Lung (tissue), 12 donors: ENCODE measurements around the gene VAV1. TPM values are rescaled to one million over a fixed set of nuclear protein-coding genes. Genes with fewer than 3 reads are reported as not detected.
"Not testable (repeated sequence)": the region's sequence is repeated elsewhere in the genome, so short reads cannot be mapped to it uniquely, and the experiment has no call there.

Experiments used
- ATAC-seq: fragments of 200-7000 bp; cut with Tn5 transposase; one replicate; pipeline ENCODE4 v1.9.1; 2020; ENCODE audit warnings: moderate number of reproducible peaks; ENCODE audit not compliant: insufficient read depth, low FRiP score
- DNase-seq, 3 donors: peaks; one replicate each; pipeline ENCODE4 v3.0.0-alpha.2; 2013 to 2017
- H3K27ac ChIP-seq, 2 donors: one replicate each; pipeline ENCODE4 v1.5.1; 2013; ENCODE audit warnings: mild to moderate bottlenecking in 2 of 2, moderate library complexity in 2 of 2, control low read depth in 1 of 2, inconsistent platforms in 1 of 2, low read depth in 1 of 2, low read length in 1 of 2
- H3K27me3 ChIP-seq, 3 donors: one replicate each; pipeline ENCODE4 v1.5.1; 2013; ENCODE audit warnings: low read length in 2 of 3; ENCODE audit not compliant: control insufficient read depth in 3 of 3, insufficient read depth in 3 of 3
- H3K36me3 ChIP-seq, 4 donors: one replicate each; pipeline ENCODE4 v1.5.1; 2013; ENCODE audit warnings: low read length in 4 of 4, mild to moderate bottlenecking in 1 of 4, moderate library complexity in 1 of 4; ENCODE audit not compliant: control insufficient read depth in 4 of 4, insufficient read depth in 4 of 4
- H3K4me1 ChIP-seq, 5 donors: one replicate each; pipeline ENCODE4 v1.5.1; 2013; ENCODE audit warnings: low read length in 5 of 5, mild to moderate bottlenecking in 2 of 5, moderate library complexity in 1 of 5; ENCODE audit not compliant: control insufficient read depth in 5 of 5, insufficient read depth in 5 of 5
- H3K4me3 ChIP-seq: one replicate; pipeline ENCODE4 v1.5.1; 2013; ENCODE audit warnings: mild to moderate bottlenecking, control low read depth, moderate library complexity
- H3K9ac ChIP-seq, 2 donors: one replicate each; pipeline ENCODE4 v1.5.1; 2013; ENCODE audit warnings: low read length in 2 of 2, control low read depth in 1 of 2; ENCODE audit not compliant: insufficient read depth in 1 of 2
- H3K9me3 ChIP-seq, 4 donors: one replicate each; pipeline ENCODE4 v1.5.1; 2013; ENCODE audit warnings: low read length in 3 of 4, mild to moderate bottlenecking in 1 of 4, moderate library complexity in 1 of 4; ENCODE audit not compliant: control insufficient read depth in 4 of 4, insufficient read depth in 3 of 4
- WGBS, 2 donors: extraction: QIAGEN DNeasy Blood & Tissue Kit; methylation state at CpG; one replicate each; pipeline ENCODE4 v1.1.7; 2013; 5-methylcytosine and 5-hydroxymethylcytosine counted together
- polyA plus RNA-seq, 2 donors: library from polyadenylated mRNA; stranded (reverse); fragments of 200-250 nt; gene quantifications; one replicate each; pipeline ENCODE4 v1.2.1, GENCODE V29; 2013
- total RNA-seq, 2 donors: library from RNA; depleted of rRNA in 1 of 2; stranded (reverse); fragments of >200 nt in 1 of 2; gene quantifications; one replicate each; pipeline ENCODE4 v1.2.1, GENCODE V29; 2014 to 2021
- TF ChIP-seq, protein P1 (sequence below): IDR thresholded peaks from 2 replicates; pipeline ENCODE4 v1.5.1; 2012; ENCODE audit warnings: mild to moderate bottlenecking; ENCODE audit errors: control extremely low read depth, extremely low read depth
- donor health status: control.
- donor health status: control.
- donor health status: Bipolar disorder and iron deficiency.
- donor health status: healthy.
- donor health status: DM: yes; HTN: yes; CAD: no.

VAV1 gene
- total and polyA plus RNA-seq, 4 donors, result 8.7 to 60.8 (median 21.9) TPM

DNA sequence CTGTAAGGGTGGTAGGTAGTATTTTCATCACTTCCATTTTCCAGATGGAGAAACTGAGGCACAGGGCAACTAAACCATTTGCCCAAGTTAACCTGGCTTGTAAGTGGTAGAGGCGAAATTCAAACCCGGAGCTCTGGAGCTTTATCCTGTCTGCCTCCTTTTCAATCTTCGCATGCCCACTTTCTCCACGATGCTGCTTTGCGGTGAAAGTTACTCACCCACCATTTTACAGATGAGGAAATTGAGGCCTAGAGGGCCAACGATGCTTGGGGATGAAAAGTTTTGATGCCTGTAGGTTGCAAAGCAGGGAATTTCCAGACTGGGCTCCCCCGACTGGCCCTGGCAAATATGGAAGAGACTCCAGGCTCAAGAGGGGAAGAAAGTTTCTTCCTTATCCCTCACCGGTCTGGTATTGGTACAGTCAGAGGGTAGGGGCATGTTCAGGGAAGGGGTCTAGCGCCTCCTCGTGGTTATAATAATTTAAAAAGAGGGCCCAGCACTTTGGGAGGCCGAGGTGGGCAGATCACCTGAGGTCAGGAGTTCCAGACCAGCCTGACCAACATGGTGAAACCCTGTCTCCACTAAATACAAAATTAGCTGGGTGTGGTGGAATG lies 3.4 kb upstream of the VAV1 start:
- Histone ChIP-seq H3K36me3 (no peaks in the 10 kb centered on the region), H3K27me3 (peaks cover 0 to 3% (median 0%) of the 10 kb centered on the region in 3 donors), H3K4me1 (peaks cover 0 to 19% (median 0%) of the 10 kb centered on the region in 5 donors), H3K27ac (no peak overlapping the region), H3K9me3 (no peaks in the 10 kb centered on the region), H3K9ac (no peak overlapping the region), H3K4me3 (no peak overlapping the region)
- no peak for DNase-seq
- ATAC-seq, result no peak
- WGBS, 2 donors, result 62 to 69% methylated on average over 11 of the region's 11 CpGs
- TF ChIP-seq, protein P1, sequence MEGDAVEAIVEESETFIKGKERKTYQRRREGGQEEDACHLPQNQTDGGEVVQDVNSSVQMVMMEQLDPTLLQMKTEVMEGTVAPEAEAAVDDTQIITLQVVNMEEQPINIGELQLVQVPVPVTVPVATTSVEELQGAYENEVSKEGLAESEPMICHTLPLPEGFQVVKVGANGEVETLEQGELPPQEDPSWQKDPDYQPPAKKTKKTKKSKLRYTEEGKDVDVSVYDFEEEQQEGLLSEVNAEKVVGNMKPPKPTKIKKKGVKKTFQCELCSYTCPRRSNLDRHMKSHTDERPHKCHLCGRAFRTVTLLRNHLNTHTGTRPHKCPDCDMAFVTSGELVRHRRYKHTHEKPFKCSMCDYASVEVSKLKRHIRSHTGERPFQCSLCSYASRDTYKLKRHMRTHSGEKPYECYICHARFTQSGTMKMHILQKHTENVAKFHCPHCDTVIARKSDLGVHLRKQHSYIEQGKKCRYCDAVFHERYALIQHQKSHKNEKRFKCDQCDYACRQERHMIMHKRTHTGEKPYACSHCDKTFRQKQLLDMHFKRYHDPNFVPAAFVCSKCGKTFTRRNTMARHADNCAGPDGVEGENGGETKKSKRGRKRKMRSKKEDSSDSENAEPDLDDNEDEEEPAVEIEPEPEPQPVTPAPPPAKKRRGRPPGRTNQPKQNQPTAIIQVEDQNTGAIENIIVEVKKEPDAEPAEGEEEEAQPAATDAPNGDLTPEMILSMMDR, result no peak

- not testable (repeated sequence) for H3K36me3 ChIP-seq, DNase-seq, H3K27me3 ChIP-seq, H3K9ac ChIP-seq, H3K27ac ChIP-seq, H3K9me3 ChIP-seq, H3K4me3 ChIP-seq, ATAC-seq
- WGBS, 2 donors, result 58 to 82% methylated on average over 7 of the region's 7 CpGs
- peaks cover 0 to 14% (median 0%) of the 10 kb centered on the region in 5 donors for H3K4me1 ChIP-seq
These were observed 870 bp upstream of the VAV1 start for GRCh38 chr19:6771648-6772027.

GRCh38 chr19:6772866-6773322 lies 386 bp downstream of the VAV1 start:
- peaks cover 0 to 7% (median 0%) of the 10 kb centered on the region in 5 donors for H3K4me1 ChIP-seq
- no peak overlapping the region for H3K9ac ChIP-seq
- peak overlapping the region in 1 of 2 donors; percentile 81 for H3K27ac ChIP-seq
- ATAC-seq (no peak), DNase-seq (no peak)
- WGBS, 2 donors, result 7 to 57% methylated on average over 9 to 14 of the region's 14 CpGs
- no peaks in the 10 kb centered on the region for H3K9me3 ChIP-seq
- H3K36me3 ChIP-seq, result no peaks in the 10 kb centered on the region
- peak overlapping the region; percentile 56 for H3K4me3 ChIP-seq
- TF ChIP-seq, protein P1, result no peak
- H3K27me3 ChIP-seq, result no peaks in the 10 kb centered on the region

- peak; percentile 37 for ATAC-seq
- Histone ChIP-seq H3K4me1 (peaks cover 0 to 7% (median 0%) of the 10 kb centered on the region in 5 donors), H3K4me3 (no peak overlapping the region), H3K27me3 (no peaks in the 10 kb centered on the region), H3K36me3 (no peaks in the 10 kb centered on the region), H3K27ac (peak overlapping the region in 1 of 2 donors; percentile 81), H3K9ac (no peak overlapping the region), H3K9me3 (no peaks in the 10 kb centered on the region)
- DNase-seq, result no peak
- TF ChIP-seq, protein P1, result no peak
- 31 to 34% methylated on average over 8 of the region's 8 CpGs for WGBS, 2 donors
These were observed 919 bp downstream of the VAV1 start for GRCh38 chr19:6773323-6773931.
